LNCAP (cell line): ENCODE results near the gene SH3BP4.

Experiments
- TF ChIP-seq, protein P1 (sequence below): fragments of 450-650 bp; IDR thresholded peaks from 2 replicates; pipeline ENCODE4 v1.5.1; 2017; ENCODE audit warnings: mild to moderate bottlenecking

SH3BP4 gene, protein sequence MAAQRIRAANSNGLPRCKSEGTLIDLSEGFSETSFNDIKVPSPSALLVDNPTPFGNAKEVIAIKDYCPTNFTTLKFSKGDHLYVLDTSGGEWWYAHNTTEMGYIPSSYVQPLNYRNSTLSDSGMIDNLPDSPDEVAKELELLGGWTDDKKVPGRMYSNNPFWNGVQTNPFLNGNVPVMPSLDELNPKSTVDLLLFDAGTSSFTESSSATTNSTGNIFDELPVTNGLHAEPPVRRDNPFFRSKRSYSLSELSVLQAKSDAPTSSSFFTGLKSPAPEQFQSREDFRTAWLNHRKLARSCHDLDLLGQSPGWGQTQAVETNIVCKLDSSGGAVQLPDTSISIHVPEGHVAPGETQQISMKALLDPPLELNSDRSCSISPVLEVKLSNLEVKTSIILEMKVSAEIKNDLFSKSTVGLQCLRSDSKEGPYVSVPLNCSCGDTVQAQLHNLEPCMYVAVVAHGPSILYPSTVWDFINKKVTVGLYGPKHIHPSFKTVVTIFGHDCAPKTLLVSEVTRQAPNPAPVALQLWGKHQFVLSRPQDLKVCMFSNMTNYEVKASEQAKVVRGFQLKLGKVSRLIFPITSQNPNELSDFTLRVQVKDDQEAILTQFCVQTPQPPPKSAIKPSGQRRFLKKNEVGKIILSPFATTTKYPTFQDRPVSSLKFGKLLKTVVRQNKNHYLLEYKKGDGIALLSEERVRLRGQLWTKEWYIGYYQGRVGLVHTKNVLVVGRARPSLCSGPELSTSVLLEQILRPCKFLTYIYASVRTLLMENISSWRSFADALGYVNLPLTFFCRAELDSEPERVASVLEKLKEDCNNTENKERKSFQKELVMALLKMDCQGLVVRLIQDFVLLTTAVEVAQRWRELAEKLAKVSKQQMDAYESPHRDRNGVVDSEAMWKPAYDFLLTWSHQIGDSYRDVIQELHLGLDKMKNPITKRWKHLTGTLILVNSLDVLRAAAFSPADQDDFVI

DNA sequence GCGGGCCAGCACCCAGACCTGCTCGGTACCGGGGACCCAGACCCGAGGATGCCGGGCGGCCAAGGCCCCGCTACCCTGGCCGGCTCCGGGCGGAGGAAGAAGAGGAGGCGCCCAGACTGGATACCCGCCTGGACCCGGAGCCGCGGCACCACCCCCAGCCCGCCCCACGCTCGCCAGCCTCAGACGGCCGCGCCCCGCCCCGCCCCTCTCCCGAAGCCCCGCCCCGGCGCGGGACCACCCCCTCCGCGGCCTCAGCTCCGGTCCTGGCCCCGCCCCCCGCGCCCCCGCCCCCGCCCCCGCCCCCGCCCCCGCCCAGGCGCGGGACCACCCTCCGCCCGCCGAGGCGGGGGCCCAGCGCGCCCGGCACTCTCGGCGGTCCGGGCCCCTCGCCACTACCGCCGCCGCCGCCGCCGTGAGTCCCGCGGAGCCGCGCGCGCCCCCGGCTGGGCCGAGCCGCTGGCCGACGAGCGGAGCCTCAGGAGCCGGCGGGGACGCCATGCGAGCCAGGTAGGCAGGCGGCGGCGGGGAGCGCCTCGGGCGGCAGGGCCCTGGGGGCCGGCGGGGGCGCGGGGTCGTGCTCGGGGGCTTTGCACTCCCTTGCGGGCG, at the start of gene SH3BP4:
Gene SH3BP4, plus strand, starts transcription at position 354 of the 606 bp plus-strand sequence. CDS start 82,986 bp downstream, outside the sequence.
- TF ChIP-seq, protein P1, sequence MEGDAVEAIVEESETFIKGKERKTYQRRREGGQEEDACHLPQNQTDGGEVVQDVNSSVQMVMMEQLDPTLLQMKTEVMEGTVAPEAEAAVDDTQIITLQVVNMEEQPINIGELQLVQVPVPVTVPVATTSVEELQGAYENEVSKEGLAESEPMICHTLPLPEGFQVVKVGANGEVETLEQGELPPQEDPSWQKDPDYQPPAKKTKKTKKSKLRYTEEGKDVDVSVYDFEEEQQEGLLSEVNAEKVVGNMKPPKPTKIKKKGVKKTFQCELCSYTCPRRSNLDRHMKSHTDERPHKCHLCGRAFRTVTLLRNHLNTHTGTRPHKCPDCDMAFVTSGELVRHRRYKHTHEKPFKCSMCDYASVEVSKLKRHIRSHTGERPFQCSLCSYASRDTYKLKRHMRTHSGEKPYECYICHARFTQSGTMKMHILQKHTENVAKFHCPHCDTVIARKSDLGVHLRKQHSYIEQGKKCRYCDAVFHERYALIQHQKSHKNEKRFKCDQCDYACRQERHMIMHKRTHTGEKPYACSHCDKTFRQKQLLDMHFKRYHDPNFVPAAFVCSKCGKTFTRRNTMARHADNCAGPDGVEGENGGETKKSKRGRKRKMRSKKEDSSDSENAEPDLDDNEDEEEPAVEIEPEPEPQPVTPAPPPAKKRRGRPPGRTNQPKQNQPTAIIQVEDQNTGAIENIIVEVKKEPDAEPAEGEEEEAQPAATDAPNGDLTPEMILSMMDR: no peak

DNA sequence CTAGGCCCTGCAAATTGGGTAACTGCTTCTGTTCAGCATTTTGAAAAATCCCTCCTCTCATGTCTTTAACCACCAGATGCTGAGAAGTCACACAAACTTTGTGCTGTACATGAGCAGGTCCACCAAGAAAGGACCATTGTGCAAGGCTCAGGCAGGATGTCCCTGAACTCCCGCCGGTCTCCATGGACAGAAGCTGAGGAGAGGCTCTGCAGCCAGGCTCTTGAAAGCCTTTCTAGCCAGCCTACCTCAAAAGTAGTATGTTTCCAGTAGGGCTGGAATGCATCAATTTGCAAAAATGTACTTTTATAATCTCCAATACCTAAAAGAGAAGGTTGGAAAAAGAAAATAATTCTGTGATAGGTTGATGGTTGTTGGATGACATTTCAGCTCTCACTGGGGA, 47.0 kb upstream of the SH3BP4 start:
- TF ChIP-seq, protein P1: no peak

DNA sequence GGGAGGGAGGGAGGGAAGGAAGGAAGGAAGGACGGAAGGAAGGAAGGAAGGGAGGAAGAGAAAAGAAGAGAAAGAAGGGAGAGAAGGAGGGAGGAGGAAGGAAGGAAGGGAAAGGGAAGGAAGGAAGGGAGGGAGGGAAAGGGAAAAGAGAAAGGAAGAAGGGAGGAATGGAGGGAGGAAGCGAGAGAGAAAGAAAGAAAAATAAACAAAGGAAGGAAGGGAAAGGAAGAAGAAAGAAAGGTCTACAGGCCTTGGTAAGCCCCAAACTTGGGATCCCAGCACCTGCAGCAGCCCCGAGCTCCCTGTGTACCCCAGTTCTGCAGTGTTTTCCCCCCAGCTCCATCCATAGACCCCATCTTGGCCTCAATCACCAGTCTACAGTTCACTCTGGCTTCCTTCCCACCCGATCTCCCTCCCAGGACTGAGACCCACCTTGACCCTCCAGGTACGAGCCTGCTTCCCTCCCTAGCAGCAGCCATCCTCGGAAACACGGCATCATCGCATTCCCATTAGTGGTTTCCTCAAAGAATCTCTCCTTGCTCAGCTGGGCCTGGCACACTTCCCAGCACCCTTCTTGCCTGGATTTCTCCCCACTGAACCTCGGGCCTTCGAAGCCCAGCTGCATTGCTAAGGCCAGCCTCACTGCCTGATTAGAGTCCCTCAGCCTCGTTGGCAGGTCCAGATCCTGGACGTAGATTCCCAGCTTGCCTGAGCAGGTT, 46.1 kb upstream of the SH3BP4 start:
- TF ChIP-seq, protein P1: no peak

DNA sequence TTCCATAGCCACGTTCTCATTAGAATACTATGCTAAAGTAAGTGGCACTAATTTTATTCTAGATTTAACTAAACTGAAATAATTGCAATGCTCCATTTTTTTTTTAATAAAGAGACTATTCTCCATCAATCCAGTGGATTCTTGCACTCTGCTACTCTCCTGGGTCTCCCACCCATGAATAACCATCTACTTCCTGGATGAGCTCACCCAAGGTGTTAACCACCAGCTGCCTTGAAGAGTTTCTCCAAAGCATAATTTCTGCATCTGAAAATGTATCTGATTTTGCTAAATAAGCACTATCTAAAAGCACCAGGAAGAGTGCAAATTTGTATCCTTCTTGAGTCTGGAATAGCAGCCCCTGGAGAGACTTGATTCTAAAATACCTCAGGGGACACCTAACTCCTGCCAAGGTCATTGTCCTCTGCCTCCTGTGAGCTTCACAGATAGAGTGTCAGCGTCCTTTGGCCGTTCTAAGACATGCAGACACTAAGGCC, 41.6 kb upstream of the SH3BP4 start:
- TF ChIP-seq, protein P1: no peak

DNA sequence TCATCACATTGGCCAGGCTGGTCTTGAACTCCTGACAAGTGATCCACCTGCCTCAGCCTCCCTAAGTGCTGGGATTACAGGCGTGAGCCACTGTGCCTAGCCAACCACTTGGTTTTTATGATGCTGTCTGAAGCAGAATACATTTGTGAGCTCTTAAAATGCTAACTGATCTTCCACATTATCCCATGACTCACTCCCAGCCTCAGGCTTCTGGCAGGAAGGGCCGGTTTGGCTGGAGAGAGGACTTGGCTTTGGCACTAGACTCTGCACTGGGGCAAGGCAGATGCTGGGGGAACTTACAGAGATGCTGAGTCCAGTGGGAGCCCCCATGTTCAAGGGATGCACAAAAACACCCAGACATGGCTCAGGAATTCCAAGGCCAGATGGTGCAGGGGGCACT, 40.5 kb upstream of the SH3BP4 start:
- TF ChIP-seq, protein P1: no peak

DNA sequence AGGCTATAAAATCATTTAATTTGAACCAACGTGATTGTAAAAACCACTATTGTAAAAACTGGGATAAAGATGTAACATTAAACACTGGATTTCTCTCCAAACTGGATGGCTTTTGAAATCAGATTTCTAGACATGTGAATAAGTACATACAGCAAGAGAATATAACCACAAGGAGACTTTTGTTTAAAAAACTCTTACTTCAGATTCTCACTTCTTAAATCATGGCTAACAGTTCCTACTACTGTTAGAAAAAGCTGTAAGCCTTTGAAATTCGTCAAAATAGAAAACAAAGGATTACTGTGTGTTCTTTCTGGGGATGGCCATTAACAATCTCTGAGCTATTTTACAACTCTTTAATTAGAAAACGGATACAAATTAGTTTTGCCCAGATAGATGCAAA, 39.4 kb upstream of the SH3BP4 start:
- TF ChIP-seq, protein P1: no peak
